Testis (tissue), 3 donors: ENCODE data around the gene ADCY5. TPM values are rescaled to one million over a fixed set of nuclear protein-coding genes. Genes with fewer than 3 reads are reported as not detected.

Experiments
- DNase-seq: peaks from one replicate; pipeline ENCODE4 v3.0.0-alpha.2; 2019
- H3K27ac ChIP-seq, 2 donors: fragments of 200-600 bp; sonication (generic); one replicate each; pipeline ENCODE4 v1.5.1; 2019
- H3K27me3 ChIP-seq: fragments of 200-600 bp; sonication (generic); one replicate; pipeline ENCODE4 v1.5.1; 2019
- H3K36me3 ChIP-seq: fragments of 200-600 bp; sonication (generic); one replicate; pipeline ENCODE4 v1.5.1; 2017; ENCODE audit warnings: low read depth; ENCODE audit errors: missing control alignments
- H3K4me1 ChIP-seq: fragments of 200-600 bp; sonication (generic); one replicate; pipeline ENCODE4 v1.5.1; 2019
- H3K4me3 ChIP-seq, 2 donors: fragments of 200-600 bp; sonication (generic); one replicate each; pipeline ENCODE4 v1.5.1; 2017 to 2019
- H3K9me3 ChIP-seq: fragments of 200-600 bp; sonication (generic); one replicate; pipeline ENCODE4 v1.5.1; 2017
- CTCF ChIP-seq, 3 experiments: fragments of 450-650 bp in 2 of 3; fragments of 200-600 bp in 1 of 3; sonication (generic) in 1 of 3; IDR thresholded peaks; one replicate each; pipeline ENCODE4 v1.5.1; 2016 to 2019; ENCODE audit warnings: antibody characterized with exemption in 3 of 3, mild to moderate bottlenecking in 2 of 3, moderate library complexity in 1 of 3
- POLR2A ChIP-seq: fragments of 450-650 bp; IDR thresholded peaks from one replicate; pipeline ENCODE4 v1.6.1; 2017; ENCODE audit warnings: antibody characterized with exemption, mild to moderate bottlenecking, moderate library complexity
- WGBS, 2 donors: methylation state at CpG; one replicate each; pipeline ENCODE4 v1.1.5; 2018; 5-methylcytosine and 5-hydroxymethylcytosine counted together
- intact Hi-C: fragments of 100-400 bp; cut with DNase I; formaldehyde crosslinking; loops from one replicate; pipeline ENCODE4 v1.15.1; 2023; ENCODE audit warnings: low total_unique reads
- polyA plus RNA-seq: library from polyadenylated mRNA; stranded (reverse); fragments of 350-450 nt; fragmentation: Illumina TruSeq; extraction: RNeasy Lipid Tissue Mini Kit (QIAGEN cat#74804); gene quantifications from one replicate; pipeline ENCODE4 v1.2.3, GENCODE V29; 2014; ENCODE audit warnings: low read depth, low replicate concordance; ENCODE audit not compliant: insufficient read depth
- total RNA-seq, 2 donors: library from RNA; depleted of rRNA; stranded (reverse); fragments of >200 nt; gene quantifications; one replicate each; pipeline ENCODE4 v1.2.3, GENCODE V29; 2016

Gene ADCY5
- total and polyA plus RNA-seq, 3 donors from 2014 or later: 16.5 to 41.6 (median 33.6) TPM

DNA sequence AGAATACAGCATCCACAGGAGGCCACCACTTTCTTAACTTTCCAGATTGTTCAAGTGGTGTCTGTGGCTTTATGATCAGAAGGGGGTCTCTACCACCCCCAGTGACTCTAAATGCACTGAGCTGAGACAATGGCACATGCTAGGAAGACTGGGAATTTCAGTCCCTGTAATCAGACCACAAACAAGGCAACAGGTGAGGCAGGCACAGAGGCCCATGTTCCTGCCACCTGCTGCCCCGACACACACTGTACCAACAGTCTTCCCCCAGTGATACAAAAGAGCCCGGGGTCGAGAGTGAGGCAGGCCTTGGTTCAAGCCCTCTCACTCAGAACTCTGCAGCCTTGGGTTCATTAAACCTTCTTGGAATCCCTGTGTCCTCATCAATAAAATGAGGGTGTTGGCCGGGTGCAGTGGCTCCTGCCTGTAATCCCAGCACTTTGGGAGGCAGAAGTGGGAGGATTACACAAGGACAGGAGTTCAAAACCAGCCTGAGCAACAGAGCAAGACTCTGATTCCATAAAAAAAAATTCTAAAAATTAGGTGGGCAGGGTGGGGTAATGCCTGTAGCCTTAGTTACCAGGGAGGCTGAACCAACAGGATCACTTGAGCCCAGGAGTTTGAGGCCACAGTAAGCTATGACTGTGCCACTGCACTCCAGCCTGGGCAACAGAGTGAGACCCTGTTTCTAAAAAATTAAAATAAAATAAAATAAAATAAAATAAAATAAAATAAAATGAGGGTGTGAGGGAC is 55.8 kb downstream of the ADCY5 start:
- H3K27me3 ChIP-seq: no peaks in the 10 kb centered on the region
- no peak overlapping the region for H3K4me3 ChIP-seq
- no peaks in the 10 kb centered on the region for H3K36me3 ChIP-seq
- peak overlapping the region; percentile 64 to 73 for H3K27ac ChIP-seq
- TF ChIP-seq CTCF (IDR thresholded peaks at IDR 0.05) (no peak), POLR2A (no peak)
- peaks cover 73% of the 10 kb centered on the region for H3K4me1 ChIP-seq
- no peak for DNase-seq
- no peaks in the 10 kb centered on the region for H3K9me3 ChIP-seq
- 59 to 78% methylated on average over 3 to 4 of the region's 4 CpGs for WGBS, 2 donors
- intact Hi-C loops: no loop called here

GRCh38 chr3:123392368-123392767 is 56.5 kb downstream of the ADCY5 start:
- intact Hi-C loops: no loop called here
- H3K36me3 ChIP-seq: no peaks in the 10 kb centered on the region
- H3K27ac ChIP-seq: peak overlapping the region; percentile 64 to 73
- H3K27me3 ChIP-seq: no peaks in the 10 kb centered on the region
- no peaks in the 10 kb centered on the region for H3K9me3 ChIP-seq
- DNase-seq: no peak
- H3K4me1 ChIP-seq: peaks cover 72% of the 10 kb centered on the region
- no peak overlapping the region for H3K4me3 ChIP-seq
- 62 to 63% methylated on average over 5 of the region's 5 CpGs for whole genome bisulfite sequencing, 2 donors
- no peak for TF ChIP-seq POLR2A

- WGBS, 2 donors: 34 to 50% methylated on average over 10 of the region's 10 CpGs
- peak overlapping the region; percentile 74 to 85 for H3K27ac ChIP-seq
- no peak overlapping the region for H3K4me3 ChIP-seq
- no peaks in the 10 kb centered on the region for H3K9me3 ChIP-seq
- H3K4me1 ChIP-seq: peaks cover 74% of the 10 kb centered on the region
- H3K27me3 ChIP-seq: no peaks in the 10 kb centered on the region
- no peak for TF ChIP-seq CTCF (IDR thresholded peaks at IDR 0.05)
- no peak for TF ChIP-seq POLR2A
- intact Hi-C loops: no loop called here
- DNase-seq: peak; percentile 65
- no peaks in the 10 kb centered on the region for H3K36me3 ChIP-seq
Measured at GRCh38 chr3:123390865-123391600, 57.9 kb downstream of the ADCY5 start.

- no peaks in the 10 kb centered on the region for H3K27me3 ChIP-seq
- H3K4me1 ChIP-seq: peaks cover 81% of the 10 kb centered on the region
- H3K36me3 ChIP-seq: no peaks in the 10 kb centered on the region
- DNase-seq: no peak
- H3K9me3 ChIP-seq: no peaks in the 10 kb centered on the region
- 66 to 67% methylated on average over 5 of the region's 5 CpGs for WGBS, 2 donors
- peak overlapping the region; percentile 73 to 85 for H3K27ac ChIP-seq
- intact Hi-C loops: no loop called here
- H3K4me3 ChIP-seq: no peak overlapping the region
- TF ChIP-seq CTCF (IDR thresholded peaks at IDR 0.05) (no peak), POLR2A (no peak)
Measured at GRCh38 chr3:123389628-123389918, 59.3 kb downstream of the ADCY5 start.

DNA sequence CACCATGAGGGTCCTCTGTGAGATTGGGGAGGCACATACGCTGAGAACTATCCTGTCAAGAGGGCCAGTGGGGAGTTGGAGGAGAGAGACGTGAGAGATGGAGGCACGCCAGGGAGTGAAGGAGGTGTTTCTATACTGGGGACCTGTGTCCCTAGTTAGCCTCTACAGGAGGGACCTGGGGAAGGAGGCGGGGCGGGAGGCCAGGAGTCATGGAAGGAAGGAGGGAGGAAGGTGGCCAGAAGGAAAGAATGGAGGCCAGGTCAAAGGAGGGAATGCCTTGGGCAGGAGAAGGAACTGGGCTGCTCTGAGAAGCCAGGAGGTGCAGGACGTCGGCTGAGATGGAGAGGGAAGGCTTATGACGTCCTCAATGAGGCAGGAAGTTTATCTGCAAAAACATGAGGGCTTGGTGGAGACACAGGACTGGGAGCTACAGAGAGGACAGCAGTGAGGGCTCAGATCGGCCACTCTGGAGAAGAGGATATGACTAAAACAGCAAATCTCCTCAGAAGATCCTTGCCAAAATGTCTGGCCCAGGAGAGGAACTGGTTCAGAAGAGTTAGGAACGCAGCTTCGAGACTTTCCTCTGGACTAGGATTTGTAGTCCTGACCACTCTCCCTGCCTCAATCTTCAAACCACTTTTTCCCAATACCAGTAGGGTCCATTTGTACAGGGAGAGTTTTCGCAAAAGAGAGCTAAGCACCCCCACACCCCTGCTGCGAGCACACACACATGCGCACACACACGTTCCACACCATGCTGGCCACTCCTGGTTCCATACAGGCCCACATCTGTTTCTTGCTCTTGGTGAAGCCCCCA is 59.9 kb downstream of the ADCY5 start:
- no peaks in the 10 kb centered on the region for H3K27me3 ChIP-seq
- H3K4me3 ChIP-seq: no peak overlapping the region
- no peak for DNase-seq
- no peaks in the 10 kb centered on the region for H3K36me3 ChIP-seq
- intact Hi-C loops: no loop called here
- WGBS, 2 donors: 60 to 73% methylated on average over 15 of the region's 15 CpGs
- peak overlapping the region; percentile 73 to 85 for H3K27ac ChIP-seq
- TF ChIP-seq POLR2A (no peak), CTCF (IDR thresholded peaks at IDR 0.05) (no peak)
- H3K9me3 ChIP-seq: no peaks in the 10 kb centered on the region
- H3K4me1 ChIP-seq: peaks cover 81% of the 10 kb centered on the region
